OCI-LY3 (cell line): Measurements from ENCODE around the gene RPAP2.
"Not testable (repeated sequence)": the region's sequence is repeated elsewhere in the genome, so short reads cannot be mapped to it uniquely, and the experiment has no call there.

Source experiments
- H2AFZ ChIP-seq: fragments of 200-600, 300-600 bp; shearing (Covaris generic); 2 replicates; pipeline ENCODE4 v1.6.0; 2014; ENCODE audit warnings: antibody characterized with exemption, low read depth, low read length
- H3K27ac ChIP-seq: fragments of 200-600, 300-600 bp; sonication (generic); 2 replicates; pipeline ENCODE4 v1.5.1; 2014; ENCODE audit warnings: mild to moderate bottlenecking, low read length, moderate library complexity, mixed read lengths
- H3K27me3 ChIP-seq: fragments of 200-600, 300-600 bp; sonication (generic); 2 replicates; pipeline ENCODE4 v1.6.1; 2014; ENCODE audit warnings: low read depth, low read length, mixed read lengths
- H3K36me3 ChIP-seq: fragments of 200-600, 300-600 bp; sonication (generic); replicated peaks from 2 replicates; pipeline ENCODE3; 2014; ENCODE audit warnings: low read depth, low read length, mixed read lengths
- H3K4me1 ChIP-seq: fragments of 300-600, 200-600 bp; sonication (generic); 2 replicates; pipeline ENCODE4 v1.6.1; 2014; ENCODE audit warnings: low read length, mixed read lengths
- H3K4me2 ChIP-seq: fragments of 200-600, 300-600 bp; sonication (generic); 2 replicates; pipeline ENCODE4 v1.6.1; 2014; ENCODE audit warnings: low read length, mixed read lengths
- H3K4me3 ChIP-seq: fragments of 300-600, 200-600 bp; sonication (generic); 2 replicates; pipeline ENCODE4 v1.5.1; 2014; ENCODE audit warnings: antibody characterized with exemption, mild to moderate bottlenecking, low read length, moderate library complexity
- H3K79me2 ChIP-seq: fragments of 300-600, 200-600 bp; shearing (Covaris generic); 2 replicates; pipeline ENCODE4 v1.6.1; 2014; ENCODE audit warnings: mild to moderate bottlenecking, low read length, mixed read lengths
- H3K9ac ChIP-seq: fragments of 300-600, 200-600 bp; shearing (Covaris generic); 2 replicates; pipeline ENCODE4 v1.6.0; 2014; ENCODE audit warnings: mild to moderate bottlenecking, low read length, moderate library complexity
- H3K9me3 ChIP-seq: fragments of 200-600, 300-600 bp; shearing (Covaris generic); 2 replicates; pipeline ENCODE4 v1.6.1; 2014; ENCODE audit warnings: low read length, mixed read lengths; ENCODE audit not compliant: insufficient read depth
- H4K20me1 ChIP-seq: fragments of 200-600, 300-600 bp; sonication (generic); 2 replicates; pipeline ENCODE4 v1.6.1; 2016; ENCODE audit warnings: low read length, mixed read lengths; ENCODE audit not compliant: insufficient read depth
- CTCF ChIP-seq: fragments of 200-600, 300-600 bp; sonication (generic); IDR thresholded peaks from 2 replicates; pipeline ENCODE4 v1.5.1; 2014; ENCODE audit warnings: antibody characterized with exemption, low read length, low read depth
- EZH2phosphoT487 ChIP-seq: fragments of 200-600 bp; shearing (Covaris generic); IDR thresholded peaks from 2 replicates; pipeline ENCODE4 v1.6.1; 2018; ENCODE audit warnings: antibody characterized with exemption, mixed run types, low read depth

Gene RPAP2

GRCh38 chr1:92273039-92273438 is 25.8 kb upstream of the RPAP2 start:
- H3K27me3 ChIP-seq, result no peaks in the 10 kb centered on the region
- TF ChIP-seq CTCF, result no peak
- TF ChIP-seq EZH2phosphoT487, result no peak
- H2AFZ ChIP-seq, result no peak overlapping the region
- no peaks in the 10 kb centered on the region for H3K36me3 ChIP-seq
- H3K79me2 ChIP-seq, result no peaks in the 10 kb centered on the region
- no peaks in the 10 kb centered on the region for H3K9me3 ChIP-seq
- no peak overlapping the region for H3K4me3 ChIP-seq
- no peaks in the 10 kb centered on the region for H4K20me1 ChIP-seq
- H3K4me2 ChIP-seq, result no peak overlapping the region
- no peak overlapping the region for H3K27ac ChIP-seq
- no peak overlapping the region for H3K9ac ChIP-seq
- H3K4me1 ChIP-seq, result no peaks in the 10 kb centered on the region

GRCh38 chr1:92274939-92275338 is 23.9 kb upstream of the RPAP2 start:
- no peak overlapping the region for H2AFZ ChIP-seq
- no peak for TF ChIP-seq EZH2phosphoT487
- no peak for TF ChIP-seq CTCF
- no peak overlapping the region for H3K27ac ChIP-seq
- H3K4me3 ChIP-seq, result no peak overlapping the region
- no peak overlapping the region for H3K9ac ChIP-seq
- no peaks in the 10 kb centered on the region for H3K36me3 ChIP-seq
- no peaks in the 10 kb centered on the region for H4K20me1 ChIP-seq
- H3K9me3 ChIP-seq, result no peaks in the 10 kb centered on the region
- no peaks in the 10 kb centered on the region for H3K27me3 ChIP-seq
- H3K4me2 ChIP-seq, result no peak overlapping the region
- H3K4me1 ChIP-seq, result no peaks in the 10 kb centered on the region
- no peaks in the 10 kb centered on the region for H3K79me2 ChIP-seq

GRCh38 chr1:92276082-92276481 is 22.8 kb upstream of the RPAP2 start:
- H3K27me3 ChIP-seq, result no peaks in the 10 kb centered on the region
- no peaks in the 10 kb centered on the region for H3K79me2 ChIP-seq
- H3K36me3 ChIP-seq, result no peaks in the 10 kb centered on the region
- no peaks in the 10 kb centered on the region for H3K4me1 ChIP-seq
- H3K9ac ChIP-seq, result no peak overlapping the region
- no peaks in the 10 kb centered on the region for H3K9me3 ChIP-seq
- no peaks in the 10 kb centered on the region for H4K20me1 ChIP-seq
- TF ChIP-seq EZH2phosphoT487 (no peak), CTCF (no peak)
- no peak overlapping the region for H2AFZ ChIP-seq
- no peak overlapping the region for H3K4me3 ChIP-seq
- no peak overlapping the region for H3K27ac ChIP-seq
- no peak overlapping the region for H3K4me2 ChIP-seq

GRCh38 chr1:92277105-92277723 is 21.6 kb upstream of the RPAP2 start:
- Histone ChIP-seq H3K36me3 (no peaks in the 10 kb centered on the region), H2AFZ (no peak overlapping the region)

GRCh38 chr1:92279781-92280180 is 19.1 kb upstream of the RPAP2 start:
- not testable (repeated sequence) for H3K4me2 ChIP-seq, H3K36me3 ChIP-seq, H3K27me3 ChIP-seq, H3K9ac ChIP-seq, H2AFZ ChIP-seq, H3K4me1 ChIP-seq, H4K20me1 ChIP-seq, H3K79me2 ChIP-seq, H3K27ac ChIP-seq, H3K9me3 ChIP-seq, H3K4me3 ChIP-seq

More at GRCh38 chr1:92277105-92277723, 21.6 kb upstream of the RPAP2 start:
- Histone ChIP-seq H3K4me2 (no peak overlapping the region), H3K9ac (no peak overlapping the region), H3K27me3 (no peaks in the 10 kb centered on the region), H3K4me1 (no peaks in the 10 kb centered on the region), H4K20me1 (no peaks in the 10 kb centered on the region), H3K27ac (no peak overlapping the region), H3K4me3 (no peak overlapping the region), H3K79me2 (no peaks in the 10 kb centered on the region), H3K9me3 (no peaks in the 10 kb centered on the region)
- no peak for TF ChIP-seq EZH2phosphoT487
- TF ChIP-seq CTCF, result no peak

GRCh38 chr1:92281411-92281810 is 17.4 kb upstream of the RPAP2 start:
- H2AFZ ChIP-seq, H4K20me1 ChIP-seq, H3K79me2 ChIP-seq, H3K4me2 ChIP-seq, H3K27me3 ChIP-seq, H3K9ac ChIP-seq, H3K27ac ChIP-seq, H3K36me3 ChIP-seq, H3K4me3 ChIP-seq, H3K9me3 ChIP-seq, H3K4me1 ChIP-seq: not testable (repeated sequence)
